ENCODE measurements around the gene CGN.

DNA sequence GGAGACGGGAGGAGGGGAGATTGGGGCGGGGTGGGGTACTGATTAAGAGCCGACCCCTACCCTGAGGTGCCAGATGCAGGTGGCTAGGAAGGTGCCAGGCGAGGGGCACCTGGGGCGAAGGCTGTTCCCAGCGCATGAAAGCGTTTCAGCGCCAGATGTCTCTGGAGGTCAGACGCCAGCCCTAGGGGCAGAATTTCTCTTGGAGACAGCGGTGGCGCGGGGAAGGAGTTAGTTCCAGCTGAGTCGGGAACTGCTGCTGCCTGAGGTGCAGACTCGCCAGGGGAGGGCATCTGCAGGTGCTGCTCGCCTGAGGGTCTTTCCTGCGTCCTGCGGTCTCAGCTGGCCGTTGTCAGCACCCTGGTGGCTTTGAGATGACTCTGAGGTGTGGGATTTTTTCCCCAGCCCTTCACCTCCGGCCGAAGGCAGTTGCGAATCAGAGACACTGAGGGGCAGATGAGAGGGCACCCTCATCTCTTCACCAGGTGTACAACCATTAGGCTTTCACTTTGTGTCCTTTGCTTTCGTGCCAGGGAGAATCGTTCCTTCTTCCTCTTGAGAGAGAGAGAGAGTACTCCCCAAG is 539 bp downstream of the CGN start:
- TF ChIP-seq POLR2A (IDR thresholded peaks at IDR 0.05; ENCODE audit: low read depth, low read length), result no peak
- TF ChIP-seq TAF1 (IDR thresholded peaks at IDR 0.05; ENCODE audit: borderline replicate concordance, low read depth, low read length), result no peak

Measured in GM12892 (cell line).